GM12875 (cell line): ENCODE data around the gene P2RX1.

Source experiments
- H3K4me3 ChIP-seq: one replicate; pipeline ENCODE4 v1.5.1; 2011; ENCODE audit warnings: low read depth, low read length, control low read depth
- TF ChIP-seq, protein P1 (sequence below): IDR thresholded peaks from 2 replicates; pipeline ENCODE4 v1.5.1; 2011; ENCODE audit warnings: low read depth, mild to moderate bottlenecking, control low read depth, inconsistent platforms, low read length, moderate library complexity, borderline replicate concordance; ENCODE audit not compliant: insufficient read depth

Gene P2RX1

DNA sequence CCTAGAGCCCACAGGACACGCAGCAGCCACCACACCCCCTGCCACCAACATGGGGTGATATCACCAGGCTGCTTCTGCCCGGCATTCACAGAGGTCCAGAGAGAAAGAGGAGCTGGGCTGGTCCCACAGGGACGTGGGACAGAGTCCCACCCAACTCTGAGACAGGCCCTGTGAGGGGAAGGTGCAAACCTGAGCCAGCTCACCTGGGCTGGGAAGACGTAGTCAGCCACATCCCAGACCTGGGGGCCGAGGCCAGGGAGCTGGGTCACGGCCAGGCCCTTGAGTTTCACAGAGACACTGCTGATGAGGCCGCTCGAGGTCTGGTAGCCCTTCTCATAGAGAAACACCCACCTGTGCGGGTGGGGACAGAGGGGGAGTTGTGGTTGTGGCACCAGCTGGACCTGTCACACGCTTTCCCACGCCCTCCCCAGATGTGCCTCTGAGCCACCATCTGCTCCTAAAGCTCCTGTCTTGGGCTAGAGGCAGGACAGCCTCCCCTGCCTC, 11.2 kb downstream of the P2RX1 start:
- no peak overlapping the region for H3K4me3 ChIP-seq
- TF ChIP-seq, protein P1, sequence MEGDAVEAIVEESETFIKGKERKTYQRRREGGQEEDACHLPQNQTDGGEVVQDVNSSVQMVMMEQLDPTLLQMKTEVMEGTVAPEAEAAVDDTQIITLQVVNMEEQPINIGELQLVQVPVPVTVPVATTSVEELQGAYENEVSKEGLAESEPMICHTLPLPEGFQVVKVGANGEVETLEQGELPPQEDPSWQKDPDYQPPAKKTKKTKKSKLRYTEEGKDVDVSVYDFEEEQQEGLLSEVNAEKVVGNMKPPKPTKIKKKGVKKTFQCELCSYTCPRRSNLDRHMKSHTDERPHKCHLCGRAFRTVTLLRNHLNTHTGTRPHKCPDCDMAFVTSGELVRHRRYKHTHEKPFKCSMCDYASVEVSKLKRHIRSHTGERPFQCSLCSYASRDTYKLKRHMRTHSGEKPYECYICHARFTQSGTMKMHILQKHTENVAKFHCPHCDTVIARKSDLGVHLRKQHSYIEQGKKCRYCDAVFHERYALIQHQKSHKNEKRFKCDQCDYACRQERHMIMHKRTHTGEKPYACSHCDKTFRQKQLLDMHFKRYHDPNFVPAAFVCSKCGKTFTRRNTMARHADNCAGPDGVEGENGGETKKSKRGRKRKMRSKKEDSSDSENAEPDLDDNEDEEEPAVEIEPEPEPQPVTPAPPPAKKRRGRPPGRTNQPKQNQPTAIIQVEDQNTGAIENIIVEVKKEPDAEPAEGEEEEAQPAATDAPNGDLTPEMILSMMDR: no peak

DNA sequence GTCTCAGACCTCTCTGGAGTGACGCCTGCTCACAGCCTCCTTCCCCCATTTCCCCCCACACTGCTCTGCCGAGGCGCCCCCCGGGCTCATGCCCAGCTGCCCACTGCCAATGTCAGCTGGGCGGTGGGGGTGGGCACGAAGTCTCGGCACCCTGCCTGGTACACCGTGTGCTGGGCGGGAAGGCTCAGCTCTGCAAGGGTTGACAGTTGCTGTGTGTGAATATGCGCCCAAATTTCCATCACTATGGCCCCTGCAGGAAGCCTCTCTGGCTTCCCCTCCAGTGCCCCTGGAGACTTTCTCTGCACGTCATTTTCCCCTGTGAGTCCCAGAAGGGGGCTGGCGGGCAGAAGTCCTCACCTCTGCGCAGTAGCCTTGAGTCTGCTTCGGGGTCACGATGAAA, 11.8 kb downstream of the P2RX1 start:
- TF ChIP-seq, protein P1: no peak
- H3K4me3 ChIP-seq: no peak overlapping the region

GRCh38 chr17:3903881-3904290, 12.4 kb downstream of the P2RX1 start:
- no peak overlapping the region for H3K4me3 ChIP-seq

GRCh38 chr17:3903051-3903825, 13.0 kb downstream of the P2RX1 start:
- H3K4me3 ChIP-seq: no peak overlapping the region

More at GRCh38 chr17:3903881-3904290, 12.4 kb downstream of the P2RX1 start:
- TF ChIP-seq, protein P1: no peak

DNA sequence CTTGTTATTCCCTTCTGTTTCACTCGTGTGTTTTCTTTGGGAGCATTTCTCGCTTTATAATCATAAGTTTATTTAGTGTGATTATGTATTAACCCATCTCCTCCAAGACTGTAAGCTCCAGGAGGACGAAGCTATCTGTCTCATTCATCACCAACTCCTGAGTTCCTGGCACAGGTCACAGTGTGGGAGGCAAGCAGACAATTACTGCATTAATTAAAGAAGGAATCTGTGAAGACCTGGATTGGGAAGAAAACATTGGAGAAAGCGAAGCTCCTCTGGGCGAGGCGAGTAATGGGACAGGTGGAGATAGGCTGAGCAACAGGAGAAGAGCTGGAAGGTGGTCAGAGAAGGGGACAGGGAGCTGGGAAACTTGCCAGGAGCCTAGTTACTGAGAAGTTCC, 15.6 kb downstream of the P2RX1 start:
- TF ChIP-seq, protein P1: no peak

More at GRCh38 chr17:3903051-3903825, 13.0 kb downstream of the P2RX1 start:
- TF ChIP-seq, protein P1: no peak

GRCh38 chr17:3897731-3898130, 18.5 kb downstream of the P2RX1 start:
- H3K4me3 ChIP-seq: no peak overlapping the region
- TF ChIP-seq, protein P1: no peak

More for the DNA sequence above, 15.6 kb downstream of the P2RX1 start:
- no peak overlapping the region for H3K4me3 ChIP-seq

DNA sequence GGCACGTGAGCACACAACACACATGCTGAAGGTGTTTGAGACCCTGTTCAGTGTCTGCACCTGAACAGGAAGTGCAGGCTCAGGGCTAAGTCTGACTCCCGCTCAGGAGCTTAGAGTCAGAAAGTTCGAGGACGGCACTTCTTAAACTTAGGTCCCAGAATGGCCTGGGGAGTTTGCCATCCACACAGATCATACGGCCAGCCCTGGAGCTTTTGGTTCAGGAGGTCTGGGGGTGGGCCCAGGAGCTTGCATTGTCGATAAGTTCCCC, 19.4 kb downstream of the P2RX1 start:
- TF ChIP-seq, protein P1: no peak
- no peak overlapping the region for H3K4me3 ChIP-seq
